ENCODE data around the gene PDE4B.

Gene PDE4B

GRCh38 chr1:66275601-66276023 lies 482.9 kb downstream of the PDE4B start:
- in situ Hi-C loops (cut with MboI; ENCODE audit: low pct_unique_long_range_greater_than_20kb, low sequenced_read_pairs): no loop called here
- peak; percentile 53 for DNase-seq

GRCh38 chr1:66276218-66276617 lies 483.5 kb downstream of the PDE4B start:
- in situ Hi-C loops (cut with MboI; ENCODE audit: low pct_unique_long_range_greater_than_20kb, low sequenced_read_pairs): no loop called here
- peak; percentile 51 for DNase-seq

- peak; percentile 38 for DNase-seq
- in situ Hi-C loops (cut with MboI; ENCODE audit: low pct_unique_long_range_greater_than_20kb, low sequenced_read_pairs): no loop called here
These were observed 485.7 kb downstream of the PDE4B start for GRCh38 chr1:66278260-66279021.

- in situ Hi-C loops (cut with MboI; ENCODE audit: low pct_unique_long_range_greater_than_20kb, low sequenced_read_pairs): no loop called here
- DNase-seq: no peak
These were observed 489.1 kb downstream of the PDE4B start for GRCh38 chr1:66281808-66282207.

GRCh38 chr1:66282343-66282852 lies 489.7 kb downstream of the PDE4B start:
- no peak for DNase-seq
- in situ Hi-C loops (cut with MboI; ENCODE audit: low pct_unique_long_range_greater_than_20kb, low sequenced_read_pairs): no loop called here

- no peak for DNase-seq
- in situ Hi-C loops (cut with MboI; ENCODE audit: low pct_unique_long_range_greater_than_20kb, low sequenced_read_pairs): no loop called here
These were observed 490.4 kb downstream of the PDE4B start for GRCh38 chr1:66282891-66283621.

GRCh38 chr1:66283622-66284041 lies 490.9 kb downstream of the PDE4B start:
- DNase-seq: no peak
- in situ Hi-C loops (cut with MboI; ENCODE audit: low pct_unique_long_range_greater_than_20kb, low sequenced_read_pairs): no loop called here

GRCh38 chr1:66284746-66285145 lies 492.1 kb downstream of the PDE4B start:
- DNase-seq: no peak
- in situ Hi-C loops (cut with MboI; ENCODE audit: low pct_unique_long_range_greater_than_20kb, low sequenced_read_pairs): no loop called here

- in situ Hi-C loops (cut with MboI; ENCODE audit: low pct_unique_long_range_greater_than_20kb, low sequenced_read_pairs): no loop called here
- no peak for DNase-seq
These were observed 493.0 kb downstream of the PDE4B start for GRCh38 chr1:66285618-66286270.

- no peak for DNase-seq
- in situ Hi-C loops (cut with MboI; ENCODE audit: low pct_unique_long_range_greater_than_20kb, low sequenced_read_pairs): no loop called here
These were observed 493.6 kb downstream of the PDE4B start for GRCh38 chr1:66286307-66286706.

- no peak for DNase-seq
- in situ Hi-C loops (cut with MboI; ENCODE audit: low pct_unique_long_range_greater_than_20kb, low sequenced_read_pairs): no loop called here
These were observed 495.4 kb downstream of the PDE4B start for GRCh38 chr1:66288048-66288447.

- DNase-seq: no peak
- in situ Hi-C loops (cut with MboI; ENCODE audit: low pct_unique_long_range_greater_than_20kb, low sequenced_read_pairs): no loop called here
These were observed 498.3 kb downstream of the PDE4B start for GRCh38 chr1:66290761-66291530.

GRCh38 chr1:66291531-66291864 lies 498.8 kb downstream of the PDE4B start:
- no peak for DNase-seq
- in situ Hi-C loops (cut with MboI; ENCODE audit: low pct_unique_long_range_greater_than_20kb, low sequenced_read_pairs): no loop called here

GRCh38 chr1:66292305-66292704 lies 499.6 kb downstream of the PDE4B start:
- DNase-seq: no peak
- in situ Hi-C loops (cut with MboI; ENCODE audit: low pct_unique_long_range_greater_than_20kb, low sequenced_read_pairs): no loop called here

GRCh38 chr1:66292944-66293343 lies 500.2 kb downstream of the PDE4B start:
- DNase-seq: no peak
- in situ Hi-C loops (cut with MboI; ENCODE audit: low pct_unique_long_range_greater_than_20kb, low sequenced_read_pairs): no loop called here

GRCh38 chr1:66294707-66295370 lies 502.1 kb downstream of the PDE4B start:
- in situ Hi-C loops (cut with MboI; ENCODE audit: low pct_unique_long_range_greater_than_20kb, low sequenced_read_pairs): no loop called here
- DNase-seq: no peak

GRCh38 chr1:66295803-66296202 lies 503.1 kb downstream of the PDE4B start:
- no peak for DNase-seq
- in situ Hi-C loops (cut with MboI; ENCODE audit: low pct_unique_long_range_greater_than_20kb, low sequenced_read_pairs): no loop called here

- DNase-seq: no peak
- in situ Hi-C loops (cut with MboI; ENCODE audit: low pct_unique_long_range_greater_than_20kb, low sequenced_read_pairs): no loop called here
These were observed 503.7 kb downstream of the PDE4B start for GRCh38 chr1:66296370-66296769.

GRCh38 chr1:66296951-66297350 lies 504.3 kb downstream of the PDE4B start:
- in situ Hi-C loops (cut with MboI; ENCODE audit: low pct_unique_long_range_greater_than_20kb, low sequenced_read_pairs): no loop called here
- DNase-seq: no peak
